Endothelial cell of umbilical vein (primary cell): ENCODE results near the gene TMEM145. TPM values are rescaled to one million over a fixed set of nuclear protein-coding genes. Genes with fewer than 3 reads are reported as not detected.

ENCODE experiments used
- BruUV-seq: library from RNA; stranded (reverse); fragments of 400-500 nt; replicated peaks from 2 replicates; lab custom pipeline; 2021; lab: Mats Ljungman, UMichigan
- CTCF ChIA-PET: fragments of 300-600, 350-600 bp; sonication (Branson Sonifier 250); formaldehyde crosslinking; loops from one replicate; lab custom pipeline; 2021; ENCODE audit warnings: antibody characterized with exemption, inconsistent platforms; lab: Charles Lee
- POLR2A ChIA-PET: fragments of 300-600, 350-600 bp; sonication (Branson Sonifier 250); formaldehyde crosslinking; loops from one replicate; lab custom pipeline; 2021; ENCODE audit warnings: antibody characterized with exemption, inconsistent platforms; lab: Charles Lee
- DNase-seq: peaks from one replicate; pipeline ENCODE4 v3.0.0-alpha.2; 2011; ENCODE audit warnings: low read depth, low spot score
- FAIRE-seq: peaks from 2 replicates; lab custom pipeline; 2011; peaks lifted over from hg19 to GRCh38; lab: Jason Lieb, UNC
- H2AFZ ChIP-seq: 2 replicates; pipeline ENCODE4 v1.6.0; 2012; ENCODE audit warnings: low read depth, low read length, control low read depth, inconsistent platforms
- H3K27ac ChIP-seq: 2 replicates; pipeline ENCODE4 v1.5.1; 2011; ENCODE audit warnings: low read depth, mild to moderate bottlenecking, control low read depth, low read length, moderate library complexity; ENCODE audit not compliant: insufficient read depth
- H3K27me3 ChIP-seq, 2 experiments: 2 replicates each; pipeline versions ENCODE4 v1.6.0 to v1.6.1; 2011; ENCODE audit warnings: low read length in 2 of 2, mixed read lengths in 1 of 2; ENCODE audit not compliant: control insufficient read depth in 2 of 2, insufficient read depth in 2 of 2
- H3K36me3 ChIP-seq, 2 experiments: 2 replicates in 1 of 2; 3 replicates in 1 of 2; pipeline ENCODE4 v1.5.1; 2011; ENCODE audit warnings: low read length in 2 of 2, mild to moderate bottlenecking in 1 of 2, moderate library complexity in 1 of 2; ENCODE audit not compliant: control insufficient read depth in 2 of 2, insufficient read depth in 2 of 2; ENCODE audit errors: extremely low read depth in 1 of 2
- H3K4me1 ChIP-seq: 3 replicates; pipeline ENCODE4 v1.5.1; 2011; ENCODE audit warnings: mild to moderate bottlenecking, low read length; ENCODE audit not compliant: control insufficient read depth, insufficient read depth; ENCODE audit errors: extremely low read depth
- H3K4me2 ChIP-seq: 2 replicates; pipeline ENCODE4 v1.6.1; 2011; ENCODE audit warnings: low read length, control low read depth, mixed read lengths; ENCODE audit not compliant: insufficient read depth
- H3K4me3 ChIP-seq, 3 experiments: fragments of 200-600 bp in 1 of 3; sonication (generic), shearing (Covaris generic) in 1 of 3; replicated peaks in 1 of 3; 2 replicates each; pipeline ENCODE4 v1.5.1; 2011 to 2016; ENCODE audit warnings: control low read depth in 3 of 3, low read length in 3 of 3, mild to moderate bottlenecking in 2 of 3, inconsistent platforms in 1 of 3, low read depth in 1 of 3, moderate library complexity in 1 of 3; ENCODE audit not compliant: insufficient read depth in 1 of 3
- H3K79me2 ChIP-seq: 2 replicates; pipeline ENCODE4 v1.6.0; 2012; ENCODE audit warnings: low read length, inconsistent platforms; ENCODE audit not compliant: control insufficient read depth, insufficient read depth
- H3K9ac ChIP-seq: replicated peaks from 2 replicates; pipeline ENCODE3; 2011; ENCODE audit warnings: low read length, control low read depth; ENCODE audit not compliant: insufficient read depth; ENCODE audit errors: extremely low read depth
- H3K9me1 ChIP-seq: replicated peaks from 3 replicates; pipeline ENCODE4 v1.6.0; 2011; ENCODE audit warnings: mild to moderate bottlenecking, low read length; ENCODE audit not compliant: control insufficient read depth, insufficient read depth; ENCODE audit errors: extremely low read depth
- H3K9me3 ChIP-seq: replicated peaks from 2 replicates; pipeline ENCODE4 v1.5.1; 2012; ENCODE audit warnings: low read length, inconsistent platforms; ENCODE audit not compliant: control insufficient read depth, insufficient read depth
- H4K20me1 ChIP-seq: replicated peaks from 2 replicates; pipeline ENCODE3; 2011; ENCODE audit warnings: mild to moderate bottlenecking, low read length; ENCODE audit not compliant: control insufficient read depth, insufficient read depth; ENCODE audit errors: extremely low read depth
- EZH2 ChIP-seq: IDR thresholded peaks from 2 replicates; pipeline ENCODE4 v1.6.1; 2012; ENCODE audit warnings: borderline replicate concordance, low read depth, mild to moderate bottlenecking, moderate library complexity, low read length, inconsistent platforms; ENCODE audit not compliant: severe bottlenecking
- FOS ChIP-seq: IDR thresholded peaks from 2 replicates; pipeline ENCODE4 v1.6.1; 2011; ENCODE audit warnings: mild to moderate bottlenecking, low read length, moderate library complexity, borderline replicate concordance; ENCODE audit not compliant: insufficient read depth
- GATA2 ChIP-seq: IDR thresholded peaks from 2 replicates; pipeline ENCODE4 v1.7.0; 2011; ENCODE audit warnings: low read depth, mild to moderate bottlenecking, moderate library complexity, mixed read lengths, low read length; ENCODE audit not compliant: insufficient read length, insufficient read depth
- JUN ChIP-seq: IDR thresholded peaks from 2 replicates; pipeline ENCODE4 v1.6.1; 2011; ENCODE audit warnings: borderline replicate concordance, low read depth; ENCODE audit not compliant: insufficient read length, insufficient read depth
- MYC ChIP-seq: IDR thresholded peaks from one replicate; pipeline ENCODE4 v1.6.1; 2011; ENCODE audit warnings: mild to moderate bottlenecking, low read depth, low read length
- POLR2A ChIP-seq: IDR thresholded peaks from 2 replicates; pipeline ENCODE4 v1.6.1; 2012; ENCODE audit warnings: low read depth, mild to moderate bottlenecking, control low read depth, low read length
- POLR2AphosphoS5 ChIP-seq: IDR thresholded peaks from 2 replicates; pipeline ENCODE4 v1.6.1; 2012; ENCODE audit warnings: low read depth, mild to moderate bottlenecking, control low read depth, low read length, moderate library complexity; ENCODE audit not compliant: insufficient read depth
- dilution Hi-C: fragments of 300-500 bp; cut with MboI; formaldehyde crosslinking; loops from one replicate; pipeline ENCODE4 v1.15.0; 2019; ENCODE audit warnings: low sequenced_read_pairs; ENCODE audit not compliant: extremely low pct_ligation_motif_present
- intact Hi-C: fragments of 100-400 bp; cut with micrococcal nuclease; formaldehyde crosslinking; loops from one replicate; pipeline ENCODE4 v1.10.0; 2022
- polyA plus RNA-seq, 4 experiments: library from polyadenylated mRNA; depleted of rRNA in 3 of 4; stranded (reverse) in 3 of 4; unstranded in 1 of 4; fragments of >200 nt; gene quantifications; 2 replicates each; pipeline versions ENCODE4 v1.2.1 to v1.2.3, GENCODE V29; 2011 to 2012; ENCODE audit warnings: missing spikeins in 1 of 4
- total RNA-seq: library from RNA; stranded (reverse); gene quantifications from 2 replicates; pipeline ENCODE4 v1.2.3, GENCODE V29; 2021
- TF ChIP-seq, protein P1 (sequence below): IDR thresholded peaks from 2 replicates; pipeline ENCODE4 v1.6.1; 2011; ENCODE audit not compliant: insufficient read depth, insufficient read length
- TF ChIP-seq, protein P2 (sequence below), 2 donors: IDR thresholded peaks; 1 replicate in 1 of 2; 2 replicates in 1 of 2; pipeline ENCODE4 v1.5.1; 2011; ENCODE audit warnings: low read length in 2 of 2, mild to moderate bottlenecking in 2 of 2, moderate library complexity in 2 of 2, control low read depth in 1 of 2, inconsistent platforms in 1 of 2, low read depth in 1 of 2; ENCODE audit not compliant: insufficient read depth in 1 of 2; ENCODE audit errors: extremely low read depth in 1 of 2

The TMEM145 gene
- total and polyA plus RNA-seq, 2 donors (not counting 3 experiments of a cell fraction or from before 2014, with no cell fraction given), result not detected

DNA sequence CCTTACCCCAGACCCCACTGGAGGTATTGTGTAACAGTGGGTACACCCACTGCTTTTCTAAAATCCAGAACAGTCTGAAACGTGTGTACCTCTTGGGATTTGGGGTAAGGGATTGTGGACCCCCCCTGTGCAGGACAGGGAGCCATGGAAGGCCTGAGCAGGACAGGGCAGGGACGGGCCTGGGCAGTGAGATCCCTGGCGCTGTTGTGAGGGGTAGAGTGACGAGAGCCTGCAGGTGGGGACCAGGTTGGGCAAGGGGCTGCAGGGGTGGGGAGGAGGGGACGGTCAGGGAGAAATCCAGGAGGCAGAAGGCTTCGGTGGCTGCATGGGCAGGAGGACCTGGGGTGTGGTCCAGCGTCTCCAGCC is 48.4 kb downstream of the TMEM145 start:
- FAIRE-seq (no peak), DNase-seq (no peak)
- H3K4me2 ChIP-seq, result no peak overlapping the region
- POLR2A ChIA-PET, result no interaction called here
- peaks cover 0 to 19% of the 10 kb centered on the region in 2 experiments for H3K36me3 ChIP-seq
- H3K9ac ChIP-seq, result no peak overlapping the region
- no peak overlapping the region for H3K27ac ChIP-seq
- intact Hi-C loops (no loop called here), dilution Hi-C loops (no loop called here)
- no peaks in the 10 kb centered on the region for H4K20me1 ChIP-seq
- no peaks in the 10 kb centered on the region for H3K27me3 ChIP-seq
- H3K9me3 ChIP-seq, result no peaks in the 10 kb centered on the region
- TF ChIP-seq JUN, result no peak
- TF ChIP-seq POLR2A, result no peak
- no peak for TF ChIP-seq GATA2
- no peak for TF ChIP-seq MYC
- TF ChIP-seq, protein P1, sequence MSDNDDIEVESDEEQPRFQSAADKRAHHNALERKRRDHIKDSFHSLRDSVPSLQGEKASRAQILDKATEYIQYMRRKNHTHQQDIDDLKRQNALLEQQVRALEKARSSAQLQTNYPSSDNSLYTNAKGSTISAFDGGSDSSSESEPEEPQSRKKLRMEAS, result no peak
- TF ChIP-seq POLR2AphosphoS5, result no peak
- TF ChIP-seq EZH2, result no peak
- TF ChIP-seq FOS, result no peak
- TF ChIP-seq, protein P2, sequence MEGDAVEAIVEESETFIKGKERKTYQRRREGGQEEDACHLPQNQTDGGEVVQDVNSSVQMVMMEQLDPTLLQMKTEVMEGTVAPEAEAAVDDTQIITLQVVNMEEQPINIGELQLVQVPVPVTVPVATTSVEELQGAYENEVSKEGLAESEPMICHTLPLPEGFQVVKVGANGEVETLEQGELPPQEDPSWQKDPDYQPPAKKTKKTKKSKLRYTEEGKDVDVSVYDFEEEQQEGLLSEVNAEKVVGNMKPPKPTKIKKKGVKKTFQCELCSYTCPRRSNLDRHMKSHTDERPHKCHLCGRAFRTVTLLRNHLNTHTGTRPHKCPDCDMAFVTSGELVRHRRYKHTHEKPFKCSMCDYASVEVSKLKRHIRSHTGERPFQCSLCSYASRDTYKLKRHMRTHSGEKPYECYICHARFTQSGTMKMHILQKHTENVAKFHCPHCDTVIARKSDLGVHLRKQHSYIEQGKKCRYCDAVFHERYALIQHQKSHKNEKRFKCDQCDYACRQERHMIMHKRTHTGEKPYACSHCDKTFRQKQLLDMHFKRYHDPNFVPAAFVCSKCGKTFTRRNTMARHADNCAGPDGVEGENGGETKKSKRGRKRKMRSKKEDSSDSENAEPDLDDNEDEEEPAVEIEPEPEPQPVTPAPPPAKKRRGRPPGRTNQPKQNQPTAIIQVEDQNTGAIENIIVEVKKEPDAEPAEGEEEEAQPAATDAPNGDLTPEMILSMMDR (IDR thresholded peaks at IDR 0.05; ENCODE audit: extremely low read depth in 1 of 2, insufficient read depth in 1 of 2, low read depth in 1 of 2, low read length in 2 of 2), result no peak
- BruUV-seq, result no TSS peak
- CTCF ChIA-PET, result no interaction called here
- no peaks in the 10 kb centered on the region for H3K9me1 ChIP-seq
- no peak overlapping the region for H3K4me3 ChIP-seq
- no peak overlapping the region for H2AFZ ChIP-seq
- H3K79me2 ChIP-seq, result no peaks in the 10 kb centered on the region
- H3K4me1 ChIP-seq, result no peaks in the 10 kb centered on the region
